HUES6 (cell line): ENCODE measurements around the gene FBF1.

Experiments used
- H3K27ac ChIP-seq: 2 replicates; pipeline ENCODE4 v1.7.0; 2013; ENCODE audit warnings: low read depth, mild to moderate bottlenecking, low read length, inconsistent platforms
- H3K27me3 ChIP-seq: 2 replicates; pipeline ENCODE4 v1.6.1; 2013; ENCODE audit warnings: low read length; ENCODE audit not compliant: control insufficient read depth, insufficient read depth
- H3K36me3 ChIP-seq: 2 replicates; pipeline ENCODE4 v1.6.1; 2013; ENCODE audit warnings: low read length; ENCODE audit not compliant: control insufficient read depth, insufficient read depth
- H3K4me1 ChIP-seq: 2 replicates; pipeline ENCODE4 v1.6.1; 2013; ENCODE audit warnings: low read length; ENCODE audit not compliant: control insufficient read depth, insufficient read depth
- H3K4me3 ChIP-seq: 2 replicates; pipeline ENCODE4 v1.5.1; 2013; ENCODE audit warnings: low read depth, low read length
- H3K9ac ChIP-seq: one replicate; pipeline ENCODE4 v1.6.1; 2013; ENCODE audit warnings: mild to moderate bottlenecking, low read length
- H3K9me3 ChIP-seq: 2 replicates; pipeline ENCODE4 v1.6.1; 2013; ENCODE audit warnings: low read depth, low read length; ENCODE audit not compliant: control insufficient read depth, insufficient read depth

FBF1 gene

DNA sequence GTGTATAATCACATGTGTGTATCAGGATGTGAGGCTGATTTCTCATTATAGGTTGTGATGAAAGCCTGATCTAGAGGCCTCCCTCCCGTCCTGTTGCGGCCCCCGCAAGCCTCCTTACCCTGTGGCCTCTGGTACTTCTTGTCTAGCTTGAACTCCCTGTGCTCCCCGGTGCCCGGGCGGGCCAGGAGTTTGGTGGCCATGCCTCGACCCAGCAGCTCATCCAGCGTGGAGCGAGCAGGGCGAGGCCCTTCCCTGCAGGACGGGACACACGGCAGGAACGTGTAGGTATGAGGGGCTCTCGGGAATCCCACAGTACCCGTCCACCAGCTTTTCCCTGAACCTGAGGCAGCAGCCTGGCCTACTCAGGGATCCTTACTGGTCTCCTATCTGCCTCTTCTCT is 14.9 kb downstream of the FBF1 start:
- H3K27ac ChIP-seq, result no peak overlapping the region
- H3K9me3 ChIP-seq, result no peaks in the 10 kb centered on the region
- H3K36me3 ChIP-seq, result peaks cover 51% of the 10 kb centered on the region
- H3K9ac ChIP-seq, result no peak overlapping the region
- no peak overlapping the region for H3K4me3 ChIP-seq
- H3K4me1 ChIP-seq, result no peaks in the 10 kb centered on the region
- H3K27me3 ChIP-seq, result no peaks in the 10 kb centered on the region

DNA sequence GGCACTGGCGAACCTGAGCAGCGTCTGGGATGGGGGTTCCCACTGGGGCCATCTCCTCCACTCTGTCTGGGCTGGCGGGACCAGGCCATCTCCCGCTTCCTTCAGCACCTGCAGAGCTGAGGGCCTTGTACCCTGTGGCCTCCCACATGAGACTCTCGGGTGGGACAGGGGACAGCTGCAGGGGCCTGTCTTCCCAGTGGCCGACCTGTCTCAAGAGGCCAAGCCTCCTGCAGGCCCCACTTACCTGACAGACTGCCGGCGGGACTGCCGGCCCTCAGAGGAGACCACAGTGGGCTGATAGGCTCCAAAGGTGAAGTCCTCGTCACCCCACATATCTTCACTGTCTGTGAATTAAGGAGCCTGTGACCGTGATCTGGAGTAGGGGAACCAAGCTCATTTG is 15.7 kb downstream of the FBF1 start:
- Histone ChIP-seq H3K4me1 (no peaks in the 10 kb centered on the region), H3K4me3 (no peak overlapping the region), H3K27me3 (no peaks in the 10 kb centered on the region), H3K27ac (no peak overlapping the region), H3K36me3 (peaks cover 55% of the 10 kb centered on the region), H3K9ac (no peak overlapping the region), H3K9me3 (no peaks in the 10 kb centered on the region)

DNA sequence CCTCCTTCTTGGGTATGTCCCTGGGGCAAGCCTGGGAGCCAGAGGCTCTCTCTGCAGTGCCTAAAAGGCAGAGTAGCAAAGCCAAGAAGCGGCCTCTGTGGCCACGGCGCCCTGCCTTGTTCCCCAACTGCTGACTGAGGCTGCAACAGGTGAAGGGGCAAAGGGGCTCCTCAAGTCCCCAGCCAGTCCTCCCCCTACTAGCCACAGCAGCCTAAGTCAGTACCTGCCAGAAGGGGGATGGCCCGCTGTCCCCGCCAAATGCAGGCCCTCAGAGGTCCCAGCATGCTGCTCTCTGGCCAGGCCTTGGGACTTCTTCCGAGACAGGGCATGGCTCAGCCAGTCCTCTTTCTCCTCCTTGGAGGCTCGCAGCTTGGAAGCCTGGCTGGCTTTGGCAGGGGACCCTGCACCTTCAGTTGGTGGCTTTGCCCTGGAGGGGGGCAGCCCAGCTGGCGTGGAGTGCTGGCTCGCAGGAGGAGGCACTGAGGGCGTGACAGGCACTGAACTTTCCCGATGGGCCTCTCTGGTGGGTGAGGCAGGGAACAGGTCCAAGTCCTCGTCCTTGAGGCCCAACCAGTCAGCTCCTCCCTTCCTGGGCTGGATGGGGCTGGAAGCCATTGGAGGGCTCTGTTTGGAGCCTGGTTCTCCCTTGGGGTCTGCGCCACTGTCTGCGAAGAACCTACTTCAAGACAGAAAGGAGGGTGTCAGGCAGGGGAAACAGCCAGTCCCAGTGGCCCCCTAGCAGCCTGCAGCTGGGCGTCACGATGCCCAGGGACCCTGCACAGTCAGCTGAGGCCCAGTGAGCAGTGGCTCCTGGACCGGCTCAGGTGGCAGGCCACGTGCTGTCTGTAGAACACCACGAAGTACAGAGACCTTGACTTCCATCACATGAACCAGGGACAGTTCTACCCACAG is 17.6 kb downstream of the FBF1 start:
- Histone ChIP-seq H3K4me3 (no peak overlapping the region), H3K36me3 (peaks cover 63% of the 10 kb centered on the region), H3K9ac (peak overlapping the region; percentile 16), H3K4me1 (no peaks in the 10 kb centered on the region), H3K9me3 (no peaks in the 10 kb centered on the region), H3K27ac (no peak overlapping the region), H3K27me3 (no peaks in the 10 kb centered on the region)

DNA sequence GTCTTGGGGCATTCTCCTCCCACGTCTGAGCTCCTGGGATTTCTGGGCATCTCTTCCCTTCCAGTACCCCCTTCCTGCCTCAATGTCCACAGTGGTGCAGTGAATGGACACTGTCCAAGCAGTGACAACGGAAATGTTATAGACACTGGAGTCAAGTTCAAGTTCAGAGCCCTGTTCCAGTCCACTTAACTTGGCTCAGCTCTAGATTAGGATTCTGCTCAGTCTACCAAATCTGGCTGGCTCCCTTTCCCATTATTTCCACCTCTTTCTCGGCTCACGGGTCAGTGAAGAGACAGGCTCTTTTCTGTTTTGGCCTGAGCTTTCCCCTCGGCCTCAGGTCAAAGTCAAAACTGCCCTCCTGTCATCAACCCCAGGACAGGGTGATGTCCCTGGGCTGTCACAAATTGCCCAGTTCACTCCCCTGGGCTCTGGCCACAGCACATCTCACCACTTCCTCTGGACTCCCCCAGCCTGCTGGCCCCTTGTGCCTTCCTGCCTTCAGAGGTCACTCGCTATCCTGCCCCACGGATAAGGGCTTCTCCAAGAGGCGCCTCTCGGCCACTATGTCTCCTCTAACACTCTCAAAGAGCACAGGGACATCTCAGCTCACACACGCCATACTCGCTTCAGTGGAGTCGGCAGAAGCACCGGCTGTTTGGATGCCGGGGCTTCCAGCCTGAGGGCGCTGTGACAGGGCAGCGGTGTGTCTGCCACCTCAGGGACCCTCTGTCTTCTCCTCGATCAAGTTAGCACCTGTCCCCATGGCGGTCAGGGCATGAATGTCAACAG is 18.5 kb downstream of the FBF1 start:
- H3K36me3 ChIP-seq, result peaks cover 63% of the 10 kb centered on the region
- H3K9ac ChIP-seq, result peak overlapping the region; percentile 16
- H3K27me3 ChIP-seq, result no peaks in the 10 kb centered on the region
- H3K4me3 ChIP-seq, result no peak overlapping the region
- no peak overlapping the region for H3K27ac ChIP-seq
- no peaks in the 10 kb centered on the region for H3K4me1 ChIP-seq
- H3K9me3 ChIP-seq, result no peaks in the 10 kb centered on the region

DNA sequence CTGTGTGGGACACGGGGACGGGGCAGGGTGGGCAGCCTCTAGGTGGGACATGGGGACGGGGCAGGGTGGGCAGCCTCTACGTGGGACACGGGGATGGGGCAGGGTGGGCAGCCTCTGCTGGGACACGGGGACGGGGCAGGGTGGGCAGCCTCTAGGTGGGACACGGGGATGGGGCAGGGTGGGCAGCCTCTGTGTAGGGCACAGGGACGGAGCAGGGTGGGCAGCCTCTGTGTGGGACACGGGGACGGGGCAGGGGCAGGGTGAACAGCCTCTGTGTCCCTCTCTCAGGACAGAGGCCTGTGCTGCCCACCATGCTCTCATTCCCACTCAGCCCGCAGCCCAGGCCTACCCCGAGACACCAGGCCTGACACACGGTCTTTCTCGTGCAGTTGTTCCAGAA is 19.2 kb downstream of the FBF1 start:
- H3K9me3 ChIP-seq, result no peaks in the 10 kb centered on the region
- no peaks in the 10 kb centered on the region for H3K27me3 ChIP-seq
- no peak overlapping the region for H3K27ac ChIP-seq
- peaks cover 64% of the 10 kb centered on the region for H3K36me3 ChIP-seq
- no peak overlapping the region for H3K9ac ChIP-seq
- no peak overlapping the region for H3K4me3 ChIP-seq
- H3K4me1 ChIP-seq, result no peaks in the 10 kb centered on the region

DNA sequence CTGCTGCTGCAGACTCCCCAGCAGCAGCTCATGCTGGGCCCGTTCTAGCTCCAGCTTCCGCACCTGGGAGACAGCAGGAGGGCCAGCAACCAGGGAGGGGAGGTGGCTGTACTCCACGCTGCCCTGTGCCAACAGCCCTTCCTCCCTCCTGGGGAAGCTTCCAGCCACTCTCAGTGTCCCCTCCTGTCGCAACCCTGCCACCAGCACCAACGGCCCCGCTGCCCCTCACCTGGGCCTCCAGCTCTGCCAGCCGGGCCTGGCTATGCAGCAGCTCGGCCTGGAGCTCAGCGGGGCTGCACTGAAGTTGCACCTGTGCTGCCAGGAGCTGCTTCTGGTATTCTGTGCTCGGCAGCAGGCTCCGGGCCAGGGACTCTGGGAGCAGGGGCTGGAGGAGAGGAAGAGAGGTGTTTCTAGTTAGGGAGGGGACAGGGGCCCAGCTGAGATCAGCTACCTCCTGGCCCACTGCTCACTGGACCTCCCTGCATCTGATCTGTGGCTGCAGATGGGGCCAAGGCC is 20.7 kb downstream of the FBF1 start:
- Histone ChIP-seq H3K27ac (no peak overlapping the region), H3K4me1 (no peaks in the 10 kb centered on the region), H3K9ac (peak overlapping the region; percentile 24), H3K9me3 (no peaks in the 10 kb centered on the region), H3K4me3 (no peak overlapping the region), H3K27me3 (no peaks in the 10 kb centered on the region), H3K36me3 (peaks cover 49% of the 10 kb centered on the region)

DNA sequence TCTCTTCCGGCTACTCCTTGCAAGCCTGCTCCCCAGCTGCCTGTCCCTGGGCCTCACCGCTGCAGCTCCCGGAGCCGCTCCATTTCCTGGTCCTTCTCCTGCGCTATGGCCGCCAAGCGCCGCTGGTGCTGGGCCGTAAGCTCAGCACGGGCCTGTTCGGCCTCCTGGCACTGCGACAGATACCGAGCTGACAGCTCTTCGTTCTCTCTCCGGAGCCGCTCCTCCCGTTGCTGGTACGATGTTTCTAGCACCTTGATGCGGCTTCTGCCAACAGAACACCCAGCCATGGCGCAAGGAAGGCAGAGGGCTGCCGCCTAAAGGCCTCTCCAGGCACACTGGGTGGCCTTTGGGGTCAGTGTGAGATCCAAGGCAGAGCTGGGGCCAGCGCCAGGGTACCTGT is 21.2 kb downstream of the FBF1 start:
- H3K36me3 ChIP-seq, result peaks cover 45% of the 10 kb centered on the region
- no peak overlapping the region for H3K9ac ChIP-seq
- no peak overlapping the region for H3K27ac ChIP-seq
- H3K4me3 ChIP-seq, result no peak overlapping the region
- H3K9me3 ChIP-seq, result no peaks in the 10 kb centered on the region
- no peaks in the 10 kb centered on the region for H3K4me1 ChIP-seq
- no peaks in the 10 kb centered on the region for H3K27me3 ChIP-seq

DNA sequence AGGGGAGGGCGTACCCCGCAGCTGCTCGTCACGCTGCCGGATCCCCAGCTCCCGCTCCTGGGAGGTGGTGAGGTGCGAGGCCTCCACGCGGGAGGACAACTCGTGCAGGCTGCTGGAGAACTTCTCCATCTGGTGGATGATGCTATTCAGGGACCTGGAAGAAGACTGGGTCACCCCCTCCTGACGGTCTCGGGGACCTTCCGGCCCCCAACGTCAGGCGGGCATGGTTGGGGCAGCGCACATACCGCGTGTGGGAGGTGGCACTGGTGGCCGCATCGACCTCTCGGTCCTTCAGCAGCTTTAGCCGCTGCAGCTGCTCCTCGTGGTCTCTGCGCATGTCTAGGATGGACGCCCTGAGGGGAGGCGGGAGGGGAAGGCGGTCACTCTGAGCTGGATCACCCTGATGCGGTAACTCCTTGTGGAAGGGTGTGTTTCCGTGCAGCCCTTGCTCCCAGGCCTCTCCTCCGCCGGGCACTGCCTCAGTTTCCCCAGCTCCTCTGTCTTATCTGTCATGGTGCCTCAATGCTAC is 22.9 kb downstream of the FBF1 start:
- Histone ChIP-seq H3K27ac (no peak overlapping the region), H3K4me1 (no peaks in the 10 kb centered on the region), H3K36me3 (peaks cover 47% of the 10 kb centered on the region), H3K27me3 (no peaks in the 10 kb centered on the region), H3K9me3 (no peaks in the 10 kb centered on the region), H3K4me3 (no peak overlapping the region), H3K9ac (no peak overlapping the region)

DNA sequence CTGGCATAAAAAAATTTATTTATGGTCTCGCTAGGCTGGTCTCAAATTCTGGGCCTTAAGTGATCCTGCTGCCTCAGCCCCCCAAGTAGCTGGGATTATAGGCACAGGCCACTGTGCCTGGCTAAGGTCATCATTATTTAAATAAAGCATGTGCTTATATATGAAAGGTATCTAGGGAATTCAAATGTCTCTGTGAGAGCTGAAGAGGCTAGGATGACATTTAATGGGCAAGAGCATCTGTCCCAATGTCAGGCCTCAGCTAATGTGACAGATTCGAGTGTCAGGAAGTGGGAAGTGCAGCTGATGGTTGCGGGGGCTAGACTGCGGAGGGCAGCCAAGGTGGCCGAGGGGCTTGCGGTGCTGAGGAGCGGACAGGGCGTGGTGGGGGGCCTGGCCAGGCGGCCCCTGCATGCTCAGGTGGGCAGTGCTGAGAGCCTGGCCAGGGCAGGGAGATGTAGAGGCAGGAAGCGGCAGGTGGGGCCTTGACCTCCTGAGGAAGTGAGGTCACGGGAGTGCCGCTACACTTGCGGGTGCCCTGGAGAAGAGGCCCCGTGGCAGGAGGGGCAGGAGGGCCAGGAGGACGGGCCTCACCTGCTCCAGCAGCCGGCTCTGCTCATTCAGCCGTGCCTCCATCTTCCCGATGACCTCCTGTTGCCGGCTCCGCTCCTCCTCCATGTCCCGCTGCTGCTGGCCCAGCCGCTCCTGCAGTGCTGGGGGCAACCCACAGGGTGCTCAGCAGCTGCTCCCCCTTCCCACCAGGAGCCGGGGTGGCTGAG is 23.5 kb downstream of the FBF1 start:
- no peaks in the 10 kb centered on the region for H3K27me3 ChIP-seq
- H3K9me3 ChIP-seq, result no peaks in the 10 kb centered on the region
- no peak overlapping the region for H3K9ac ChIP-seq
- H3K36me3 ChIP-seq, result peaks cover 40% of the 10 kb centered on the region
- H3K27ac ChIP-seq, result no peak overlapping the region
- H3K4me3 ChIP-seq, result no peak overlapping the region
- H3K4me1 ChIP-seq, result no peaks in the 10 kb centered on the region

DNA sequence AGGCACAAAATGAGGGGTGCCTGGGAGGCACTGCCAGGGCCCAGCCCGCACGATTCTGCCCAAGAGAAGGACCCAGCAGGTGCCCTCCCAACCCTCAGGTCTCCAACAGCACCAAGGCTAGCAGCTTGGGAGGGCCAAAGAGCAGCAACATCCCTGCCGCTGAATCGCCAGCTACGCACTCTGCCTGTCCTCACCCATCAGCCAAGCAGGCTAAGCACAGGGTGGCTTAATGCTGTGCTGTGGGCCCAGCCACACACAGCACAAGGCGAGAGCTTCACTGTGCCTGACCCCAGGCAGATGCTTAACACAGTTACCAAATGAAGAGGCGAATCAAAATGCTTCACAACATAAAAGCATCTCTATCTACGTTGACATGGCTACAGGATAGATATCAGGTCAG is 25.6 kb downstream of the FBF1 start:
- Histone ChIP-seq H3K9ac (no peak overlapping the region), H3K27ac (no peak overlapping the region), H3K9me3 (no peaks in the 10 kb centered on the region), H3K36me3 (peaks cover 35% of the 10 kb centered on the region), H3K27me3 (no peaks in the 10 kb centered on the region), H3K4me1 (0 out of 2 replicates have a peak, but pooled peaks cover 3% of the 10 kb centered on the region), H3K4me3 (no peak overlapping the region)
